GM18511 (cell line): ENCODE data around the gene ABTB2.
A peak's percentile ranks its signal among the peaks of the same experiment; 100 is the strongest.
"Not testable (repeated sequence)": the region's sequence is repeated elsewhere in the genome, so short reads cannot be mapped to it uniquely, and the experiment has no call there.

Source experiments
- ATAC-seq: cut with Tn5 transposase; IDR thresholded peaks from one replicate; pipeline ENCODE4 v1.9.1; 2021; ENCODE audit warnings: mild to moderate bottlenecking, moderate library complexity; ENCODE audit not compliant: unreplicated experiment

ABTB2 gene

GRCh38 chr11:34197256-34197655 is 160.6 kb downstream of the ABTB2 start:
- ATAC-seq = no peak

- ATAC-seq = no peak
Observed at GRCh38 chr11:34194576-34195335, 163.1 kb downstream of the ABTB2 start.

GRCh38 chr11:34192481-34193401 is 165.1 kb downstream of the ABTB2 start:
- ATAC-seq = peak; percentile 61

- no peak for ATAC-seq
Observed at GRCh38 chr11:34191578-34191977, 166.2 kb downstream of the ABTB2 start.

GRCh38 chr11:34190192-34191139 is 167.3 kb downstream of the ABTB2 start:
- ATAC-seq = no peak

- ATAC-seq = no peak
Observed at GRCh38 chr11:34189191-34189590, 168.6 kb downstream of the ABTB2 start.

GRCh38 chr11:34188181-34188580 is 169.6 kb downstream of the ABTB2 start:
- ATAC-seq = no peak

- no peak for ATAC-seq
Observed at GRCh38 chr11:34185926-34186841, 171.6 kb downstream of the ABTB2 start.

GRCh38 chr11:34184505-34185015 is 173.2 kb downstream of the ABTB2 start:
- no peak for ATAC-seq

- no peak for ATAC-seq
Observed at GRCh38 chr11:34183848-34184391, 173.9 kb downstream of the ABTB2 start.

- ATAC-seq = no peak
Observed at GRCh38 chr11:34182921-34183685, 174.7 kb downstream of the ABTB2 start.

- no peak for ATAC-seq
Observed at GRCh38 chr11:34182425-34182824, 175.4 kb downstream of the ABTB2 start.

- no peak for ATAC-seq
Observed at GRCh38 chr11:34181856-34182405, 175.9 kb downstream of the ABTB2 start.

- no peak for ATAC-seq
Observed at GRCh38 chr11:34181251-34181650, 176.6 kb downstream of the ABTB2 start.

- not testable (repeated sequence) for ATAC-seq
Observed at GRCh38 chr11:34180814-34181165, 177.0 kb downstream of the ABTB2 start.

GRCh38 chr11:34180040-34180813 is 177.6 kb downstream of the ABTB2 start:
- no peak for ATAC-seq

- no peak for ATAC-seq
Observed at GRCh38 chr11:34179026-34179675, 178.7 kb downstream of the ABTB2 start.
